Measurements from ENCODE around the gene HBQ1. TPM values are rescaled to one million over a fixed set of nuclear protein-coding genes. Genes with fewer than 3 reads are reported as not detected.
A peak's percentile ranks its signal among the peaks of the same experiment; 100 is the strongest.

Gene HBQ1
- total RNA-seq, 1 donor: not detected

GRCh38 chr16:180681-181564 lies 664 bp downstream of the HBQ1 start:
- TF ChIP-seq CTCF (IDR thresholded peaks at IDR 0.05; ENCODE audit: insufficient read depth, low read depth, low read length): no peak
- DNase-seq (ENCODE audit: low read depth): peak; percentile 64
- H3K4me3 ChIP-seq (ENCODE audit: low read depth, low read length): peak overlapping the region; percentile 50

- TF ChIP-seq CTCF (IDR thresholded peaks at IDR 0.05; ENCODE audit: insufficient read depth, low read depth, low read length): peak; percentile 96
- no peak overlapping the region for H3K4me3 ChIP-seq (ENCODE audit: low read depth, low read length)
- no peak for DNase-seq (ENCODE audit: low read depth)
Observed at GRCh38 chr16:181565-182021, 1.3 kb downstream of the HBQ1 start.

GRCh38 chr16:183005-183404 lies 2.7 kb downstream of the HBQ1 start:
- no peak overlapping the region for H3K4me3 ChIP-seq (ENCODE audit: low read depth, low read length)
- no peak for DNase-seq (ENCODE audit: low read depth)
- no peak for TF ChIP-seq CTCF (IDR thresholded peaks at IDR 0.05; ENCODE audit: insufficient read depth, low read depth, low read length)

- TF ChIP-seq CTCF (IDR thresholded peaks at IDR 0.05; ENCODE audit: insufficient read depth, low read depth, low read length): no peak
- no peak for DNase-seq (ENCODE audit: low read depth)
- H3K4me3 ChIP-seq (ENCODE audit: low read depth, low read length): no peak overlapping the region
Observed at GRCh38 chr16:185213-185612, 5.0 kb downstream of the HBQ1 start.

GRCh38 chr16:185691-186090 lies 5.4 kb downstream of the HBQ1 start:
- no peak for TF ChIP-seq CTCF (IDR thresholded peaks at IDR 0.05; ENCODE audit: insufficient read depth, low read depth, low read length)
- DNase-seq (ENCODE audit: low read depth): no peak
- H3K4me3 ChIP-seq (ENCODE audit: low read depth, low read length): no peak overlapping the region

GRCh38 chr16:187330-187729 lies 7.1 kb downstream of the HBQ1 start:
- no peak for TF ChIP-seq CTCF (IDR thresholded peaks at IDR 0.05; ENCODE audit: insufficient read depth, low read depth, low read length)
- no peak for DNase-seq (ENCODE audit: low read depth)
- H3K4me3 ChIP-seq (ENCODE audit: low read depth, low read length): no peak overlapping the region
